Activated CD8-positive, alpha-beta T cell treated with anti-CD3 and anti-CD28 coated beads for 36 hours (primary cell): ENCODE results near the gene GAGE13. TPM values are rescaled to one million over a fixed set of nuclear protein-coding genes. Genes with fewer than 3 reads are reported as not detected.
"Not testable (repeated sequence)": the region's sequence is repeated elsewhere in the genome, so short reads cannot be mapped to it uniquely, and the experiment has no call there.

Source experiments
- ATAC-seq: fragments of 200-7000 bp; cut with Tn5 transposase; one replicate; pipeline ENCODE4 v1.10.0; 2021; ENCODE audit warnings: mild to moderate bottlenecking, moderate library complexity
- CTCF ChIA-PET: fragments of 350-600 bp; sonication (Branson Sonifier 250); formaldehyde crosslinking; loops from one replicate; lab custom pipeline; 2021; ENCODE audit warnings: antibody characterized with exemption; lab: Charles Lee
- POLR2A ChIA-PET: fragments of 350-600 bp; sonication (Branson Sonifier 250); formaldehyde crosslinking; loops from one replicate; lab custom pipeline; 2021; ENCODE audit warnings: antibody characterized with exemption; lab: Charles Lee
- DNase-seq: peaks from one replicate; pipeline ENCODE4 v3.0.0-alpha.2; 2020
- H3K27ac Mint-ChIP-seq: one replicate; pipeline ENCODE4 v1.8.0; 2021; ENCODE audit warnings: mild to moderate bottlenecking, mixed read lengths
- H3K27me3 Mint-ChIP-seq: one replicate; pipeline ENCODE4 v1.8.0; 2021; ENCODE audit warnings: mixed read lengths
- H3K36me3 Mint-ChIP-seq: one replicate; pipeline ENCODE4 v1.8.0; 2021; ENCODE audit warnings: low read depth, mixed read lengths
- H3K4me1 Mint-ChIP-seq: one replicate; pipeline ENCODE4 v1.8.0; 2021; ENCODE audit warnings: low read depth, mixed read lengths
- H3K4me3 Mint-ChIP-seq: one replicate; pipeline ENCODE4 v1.8.0; 2021; ENCODE audit warnings: mild to moderate bottlenecking, moderate library complexity, mixed read lengths
- H3K9me3 Mint-ChIP-seq: one replicate; pipeline ENCODE4 v1.8.0; 2021; ENCODE audit warnings: mixed read lengths
- intact Hi-C: fragments of 100-400 bp; cut with micrococcal nuclease; formaldehyde crosslinking; loops from one replicate; pipeline ENCODE4 v1.10.0; 2022
- total RNA-seq, 2 experiments: library from RNA; stranded (reverse); gene quantifications; one replicate each; pipeline ENCODE4 v1.2.3, GENCODE V29; 2021
- TF ChIP-seq, protein P1 (sequence below): fragments of 200-600 bp; IDR thresholded peaks from one replicate; pipeline ENCODE4 v1.8.0; 2022; ENCODE audit warnings: antibody characterized with exemption, mild to moderate bottlenecking

GAGE13 gene
- total RNA-seq, 2 experiments from 2014 or later, result not detected

DNA sequence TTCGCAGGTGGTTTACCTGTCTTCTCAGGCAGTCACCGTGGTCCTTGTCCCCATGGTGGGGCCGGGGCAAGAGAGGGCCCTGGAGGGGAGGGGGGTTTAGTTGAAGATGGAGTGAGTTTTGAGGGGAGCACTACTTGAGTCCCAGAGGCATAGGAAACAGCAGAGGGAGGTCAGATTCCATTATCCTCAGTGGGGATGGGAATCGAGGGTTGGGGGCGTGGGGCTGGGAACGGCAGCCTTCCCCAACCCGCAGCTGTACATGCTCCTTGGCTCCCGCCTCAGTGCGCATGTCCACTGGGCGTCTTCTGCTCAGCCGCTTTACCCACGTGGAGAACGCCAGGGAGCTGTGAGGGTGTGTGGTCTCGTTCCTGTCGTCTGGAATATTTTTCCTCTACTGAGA lies 28.0 kb upstream of the GAGE13 start, which contains the start of gene GAGE10:
GAGE10 (plus strand) TSS at position 301 of the 400 bp plus-strand sequence. CDS start 1,214 bp downstream, outside the sequence.
- H3K27me3 Mint-ChIP-seq, result no peaks in the 10 kb centered on the region
- no peak for DNase-seq
- no peak within 1 kb of the TSS for H3K4me3 Mint-ChIP-seq
- no peaks in the 10 kb centered on the region for H3K9me3 Mint-ChIP-seq
- TF ChIP-seq, protein P1, sequence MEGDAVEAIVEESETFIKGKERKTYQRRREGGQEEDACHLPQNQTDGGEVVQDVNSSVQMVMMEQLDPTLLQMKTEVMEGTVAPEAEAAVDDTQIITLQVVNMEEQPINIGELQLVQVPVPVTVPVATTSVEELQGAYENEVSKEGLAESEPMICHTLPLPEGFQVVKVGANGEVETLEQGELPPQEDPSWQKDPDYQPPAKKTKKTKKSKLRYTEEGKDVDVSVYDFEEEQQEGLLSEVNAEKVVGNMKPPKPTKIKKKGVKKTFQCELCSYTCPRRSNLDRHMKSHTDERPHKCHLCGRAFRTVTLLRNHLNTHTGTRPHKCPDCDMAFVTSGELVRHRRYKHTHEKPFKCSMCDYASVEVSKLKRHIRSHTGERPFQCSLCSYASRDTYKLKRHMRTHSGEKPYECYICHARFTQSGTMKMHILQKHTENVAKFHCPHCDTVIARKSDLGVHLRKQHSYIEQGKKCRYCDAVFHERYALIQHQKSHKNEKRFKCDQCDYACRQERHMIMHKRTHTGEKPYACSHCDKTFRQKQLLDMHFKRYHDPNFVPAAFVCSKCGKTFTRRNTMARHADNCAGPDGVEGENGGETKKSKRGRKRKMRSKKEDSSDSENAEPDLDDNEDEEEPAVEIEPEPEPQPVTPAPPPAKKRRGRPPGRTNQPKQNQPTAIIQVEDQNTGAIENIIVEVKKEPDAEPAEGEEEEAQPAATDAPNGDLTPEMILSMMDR, result no peak
- CTCF ChIA-PET, result no interaction called here
- intact Hi-C loops, result no loop called here
- peaks cover 2% of the 10 kb centered on the region for H3K4me1 Mint-ChIP-seq
- ATAC-seq, result no peak
- H3K27ac Mint-ChIP-seq, result no peak within 1 kb of the TSS
- POLR2A ChIA-PET, result no interaction called here
- H3K36me3 Mint-ChIP-seq, result no peaks in the 10 kb centered on the region

DNA sequence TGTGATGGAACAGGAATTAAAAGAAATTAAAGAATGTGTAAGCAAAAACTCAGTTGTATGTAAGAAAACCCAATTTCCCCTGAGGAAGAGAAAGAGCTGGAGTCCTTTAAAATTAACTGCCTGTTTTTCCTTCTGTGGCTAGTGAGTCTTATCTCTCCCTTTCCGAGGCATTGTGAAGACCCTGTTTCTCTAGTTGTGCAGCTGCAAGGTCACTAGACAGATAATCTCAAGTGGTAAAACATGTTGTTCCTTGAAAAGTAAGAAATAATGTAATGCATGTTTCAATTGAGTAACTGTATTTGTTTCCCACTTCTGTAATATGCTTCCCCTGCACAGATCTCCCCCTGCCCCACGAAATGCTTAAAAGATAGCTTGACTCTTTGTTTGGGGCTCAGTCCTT lies 23.6 kb upstream of the GAGE13 start:
- H3K4me3 Mint-ChIP-seq, POLR2A ChIA-PET: not testable (repeated sequence)
- CTCF ChIA-PET, result interaction anchor here (3.1 kb wide), 1 partner anchor 16 kb away, joined by 21 read pairs; no protein-coding TSS in a partner anchor

DNA sequence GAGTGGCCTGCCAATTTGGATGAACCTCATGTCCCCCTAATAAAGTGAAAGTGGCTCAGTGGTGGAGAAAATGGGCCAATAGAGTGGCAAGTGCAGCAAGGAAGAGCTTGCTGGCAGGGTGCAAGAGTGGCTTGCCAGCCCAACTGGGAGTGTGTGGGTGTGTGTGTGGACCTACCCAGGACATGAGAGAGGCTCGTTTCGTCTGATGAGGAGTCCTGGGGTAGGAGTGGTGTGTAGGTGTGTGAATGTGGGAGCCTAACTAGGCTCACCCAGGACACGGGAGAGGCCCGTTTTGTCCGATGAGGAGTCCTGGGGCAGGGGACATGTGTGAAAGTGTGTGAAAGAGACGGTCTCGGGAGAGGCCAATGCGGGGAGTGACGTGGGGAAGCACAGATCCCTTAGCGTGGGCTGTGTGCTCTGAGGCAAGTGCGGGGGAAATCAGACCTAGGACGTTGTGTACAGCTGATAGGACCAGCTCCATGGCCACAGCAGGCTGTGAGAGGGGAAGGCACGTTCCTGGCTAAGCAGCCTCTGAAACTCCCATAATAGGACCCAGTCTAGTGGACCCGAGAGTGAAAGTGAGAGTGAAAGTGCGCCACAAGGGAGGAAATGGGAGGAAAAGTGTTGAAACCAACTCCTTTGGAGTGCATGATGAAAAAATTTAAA lies 22.6 kb upstream of the GAGE13 start:
- Mint-ChIP-seq H3K27me3 (no peaks in the 10 kb centered on the region), H3K4me3 (peak overlapping the region; percentile 70), H3K36me3 (no peaks in the 10 kb centered on the region), H3K27ac (peak overlapping the region; percentile 88), H3K4me1 (peaks cover 21% of the 10 kb centered on the region), H3K9me3 (no peaks in the 10 kb centered on the region)
- DNase-seq (peak; percentile 28), ATAC-seq (peak; percentile 68)
- CTCF ChIA-PET, result interaction anchor here (3.1 kb wide), 1 partner anchor 17 kb away, joined by 21 read pairs; no protein-coding TSS in a partner anchor
- intact Hi-C loops, result no loop called here
- POLR2A ChIA-PET, result interaction anchor here (0.5 to 1.1 kb wide), 2 partner anchors 23 to 151 kb away, joined by 3 read pairs; no protein-coding TSS in a partner anchor
- TF ChIP-seq, protein P1, result no peak

More for the DNA sequence above, 23.6 kb upstream of the GAGE13 start:
- H3K36me3 Mint-ChIP-seq, intact Hi-C loops, H3K27ac Mint-ChIP-seq, H3K27me3 Mint-ChIP-seq, H3K9me3 Mint-ChIP-seq, DNase-seq, ATAC-seq: not testable (repeated sequence)
- peaks cover 21% of the 10 kb centered on the region for H3K4me1 Mint-ChIP-seq

DNA sequence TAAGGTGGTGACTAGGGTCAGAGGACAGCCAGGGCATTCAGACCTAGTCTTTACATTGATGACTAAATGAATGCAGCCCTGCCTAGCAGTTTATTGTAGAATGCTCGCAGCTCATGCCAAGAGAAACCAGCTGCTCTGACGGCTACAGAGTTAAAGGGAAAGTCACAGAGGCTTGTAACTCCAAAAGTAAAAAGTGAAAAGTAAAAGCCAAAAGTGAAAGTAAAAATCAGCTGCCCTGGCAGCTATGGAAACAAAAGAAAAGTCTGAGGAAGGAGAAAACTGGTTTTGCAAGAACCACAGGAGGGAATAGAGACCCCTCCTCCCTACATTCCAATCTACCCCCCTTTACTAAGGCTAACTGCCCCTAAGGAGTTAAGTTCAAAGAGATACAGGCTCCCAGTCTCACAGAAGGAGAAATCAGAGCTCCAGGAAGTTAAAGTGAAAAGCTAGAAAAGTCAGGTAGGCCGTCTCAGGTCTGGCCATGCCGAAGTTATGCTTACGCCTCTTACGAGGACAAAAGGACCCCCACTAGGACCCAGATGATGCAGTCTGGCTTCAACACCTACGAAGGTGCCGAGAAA lies 21.9 kb upstream of the GAGE13 start:
- Mint-ChIP-seq H3K27me3 (no peaks in the 10 kb centered on the region), H3K36me3 (no peaks in the 10 kb centered on the region), H3K9me3 (no peaks in the 10 kb centered on the region), H3K4me1 (peaks cover 21% of the 10 kb centered on the region), H3K27ac (peak overlapping the region; percentile 88), H3K4me3 (peak overlapping the region; percentile 70)
- intact Hi-C loops, result no loop called here
- ChIA-PET POLR2A (interaction anchor here (0.5 to 1.1 kb wide), 2 partner anchors 24 to 151 kb away, joined by 3 read pairs; no protein-coding TSS in a partner anchor), CTCF (interaction anchor here (3.1 kb wide), 1 partner anchor 17 kb away, joined by 21 read pairs; no protein-coding TSS in a partner anchor)
- TF ChIP-seq, protein P1, result no peak
- peak; percentile 25 for DNase-seq
- peak; percentile 47 for ATAC-seq

DNA sequence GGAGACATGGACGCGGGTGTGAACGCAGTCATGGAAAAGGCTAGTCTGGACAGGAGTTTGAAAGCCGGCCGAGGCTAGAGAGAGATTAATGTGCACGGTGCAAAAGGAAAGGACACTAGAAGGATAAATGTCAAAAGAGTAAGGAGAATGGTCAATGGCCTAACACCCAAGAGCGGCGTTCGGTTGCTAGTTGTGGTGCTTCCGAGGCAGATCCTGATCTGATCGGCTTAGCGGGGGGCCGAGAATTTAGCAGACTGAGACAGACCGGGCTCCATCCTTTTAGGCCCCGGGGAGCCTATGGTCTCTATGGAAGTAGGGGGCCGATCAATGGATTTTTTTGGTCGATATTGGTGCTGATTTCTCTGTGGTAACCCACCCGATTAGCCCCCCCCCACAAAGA lies 21.0 kb upstream of the GAGE13 start:
- CTCF ChIA-PET, result interaction anchor here (3.1 kb wide), 1 partner anchor 18 kb away, joined by 21 read pairs; no protein-coding TSS in a partner anchor

More for the DNA sequence above, 21.0 kb upstream of the GAGE13 start:
- no peak for ATAC-seq
- no peak for DNase-seq
- intact Hi-C loops, result no loop called here
- no peak overlapping the region for H3K27ac Mint-ChIP-seq
- TF ChIP-seq, protein P1, result no peak
- no peak overlapping the region for H3K4me3 Mint-ChIP-seq
- peaks cover 21% of the 10 kb centered on the region for H3K4me1 Mint-ChIP-seq
- no peaks in the 10 kb centered on the region for H3K9me3 Mint-ChIP-seq
- no peaks in the 10 kb centered on the region for H3K27me3 Mint-ChIP-seq
- H3K36me3 Mint-ChIP-seq, result no peaks in the 10 kb centered on the region
- POLR2A ChIA-PET, result no interaction called here
